EH (cell line): ENCODE measurements around the gene CXCL16.
"Not testable (repeated sequence)": the region's sequence is repeated elsewhere in the genome, so short reads cannot be mapped to it uniquely, and the experiment has no call there.

Experiments
- DNase-seq: peaks from one replicate; pipeline ENCODE4 v3.0.0-alpha.2; 2015; ENCODE audit warnings: low read depth

The CXCL16 gene

DNA sequence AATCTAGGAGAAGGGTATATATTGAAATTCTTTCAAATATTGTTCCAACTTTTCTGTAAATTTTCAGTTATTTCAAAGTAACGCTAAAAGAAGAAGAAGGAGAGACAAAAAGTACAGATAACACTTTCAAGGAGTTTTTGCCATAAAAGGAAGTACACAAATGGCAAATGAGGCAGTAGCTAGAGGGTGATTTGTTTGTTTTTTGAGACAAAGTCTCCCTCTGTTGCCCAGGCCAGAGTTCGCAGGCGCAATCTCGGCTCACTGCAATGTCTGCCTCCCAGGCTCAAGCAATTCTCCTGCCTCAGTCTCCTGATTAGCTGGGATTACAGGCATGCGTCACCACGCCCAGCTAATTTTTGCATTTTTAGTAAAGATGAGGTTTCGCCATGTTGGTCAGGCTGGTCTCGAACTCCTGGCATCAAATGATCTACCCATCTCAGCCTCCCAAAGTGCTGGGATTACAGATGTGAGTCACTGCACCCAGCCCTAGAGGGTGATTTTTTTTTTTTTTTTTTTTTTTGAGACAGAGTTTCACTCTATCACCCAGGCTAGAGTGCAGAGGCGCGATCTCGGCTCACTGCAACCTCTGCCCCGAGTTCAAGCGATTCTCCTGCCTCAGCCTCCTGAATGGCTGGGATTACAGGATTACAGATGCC, 40.2 kb downstream of the CXCL16 start:
- not testable (repeated sequence) for DNase-seq

DNA sequence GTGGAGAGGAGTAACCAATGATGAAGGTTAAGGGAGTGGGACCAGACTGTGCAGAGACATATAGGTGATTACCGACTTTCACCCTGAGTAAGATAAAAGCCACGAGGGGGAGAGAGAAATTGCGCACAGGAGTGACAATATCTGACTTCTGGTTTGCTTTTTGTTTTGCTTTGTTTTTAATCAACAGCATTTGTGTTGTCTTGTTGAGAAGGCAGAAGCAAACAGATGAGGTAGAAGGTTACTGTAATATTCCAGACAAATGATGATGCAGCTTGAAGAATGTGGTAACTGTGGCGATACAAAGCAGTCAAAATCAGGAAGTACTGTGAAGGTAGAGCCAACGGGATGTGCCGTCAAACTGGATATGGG, 43.3 kb downstream of the CXCL16 start:
- no peak for DNase-seq

DNA sequence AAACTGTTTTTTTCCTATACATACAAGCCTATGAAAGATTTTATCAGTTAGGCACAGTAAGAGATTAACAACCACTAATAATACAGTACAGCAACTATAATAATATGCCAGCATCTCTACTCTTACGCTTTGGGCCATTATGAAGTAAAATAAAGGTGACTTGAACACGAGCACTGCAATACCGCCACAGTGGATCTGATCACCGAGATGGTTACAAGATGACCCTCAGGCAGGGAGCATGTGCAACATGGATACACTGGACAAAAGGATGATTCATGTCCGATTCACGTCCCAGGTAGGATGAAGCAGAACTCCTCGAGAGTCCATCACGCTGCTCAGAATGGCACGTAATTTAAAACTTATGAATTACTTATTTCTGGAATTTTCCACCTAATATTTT, 46.3 kb downstream of the CXCL16 start:
- no peak for DNase-seq

DNA sequence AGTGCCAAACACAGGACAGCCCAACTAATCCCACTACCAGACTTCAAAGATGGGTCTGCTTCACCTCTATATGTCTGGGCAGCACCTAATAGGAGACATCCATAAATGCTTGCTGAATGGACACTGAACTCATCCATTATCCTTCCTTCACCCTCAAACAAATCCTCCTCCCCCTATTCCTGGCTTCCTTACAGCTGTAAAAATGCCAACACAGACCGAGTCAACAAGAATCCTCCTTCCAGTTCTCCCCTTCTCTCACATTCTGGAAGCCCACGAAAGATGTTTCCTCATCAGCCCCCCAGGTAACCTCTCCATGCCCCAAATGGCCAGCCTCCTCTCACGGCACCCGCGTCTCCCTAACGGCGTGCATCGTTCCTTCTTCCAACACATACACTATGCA, 48.0 kb downstream of the CXCL16 start:
- peak; percentile 25 for DNase-seq

DNA sequence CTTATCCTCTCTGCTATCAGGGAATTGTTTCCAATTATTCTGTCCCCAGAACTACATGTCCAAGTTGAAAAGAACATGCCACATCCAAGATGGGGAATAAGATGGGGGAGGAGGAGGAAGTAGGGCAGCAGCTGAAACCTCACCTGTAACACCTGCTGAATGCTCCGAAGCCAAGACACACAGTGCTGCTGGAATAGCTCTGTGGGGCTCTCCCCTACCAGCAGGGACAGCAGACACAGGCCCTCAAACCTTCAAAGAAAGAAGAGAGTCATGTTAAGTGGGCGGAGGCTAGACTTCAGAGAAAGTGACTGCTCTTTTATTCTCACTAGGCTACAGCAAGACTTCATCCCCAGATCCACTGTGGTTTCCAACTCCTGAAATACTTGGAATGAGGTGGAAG, 49.0 kb downstream of the CXCL16 start:
- no peak for DNase-seq

DNA sequence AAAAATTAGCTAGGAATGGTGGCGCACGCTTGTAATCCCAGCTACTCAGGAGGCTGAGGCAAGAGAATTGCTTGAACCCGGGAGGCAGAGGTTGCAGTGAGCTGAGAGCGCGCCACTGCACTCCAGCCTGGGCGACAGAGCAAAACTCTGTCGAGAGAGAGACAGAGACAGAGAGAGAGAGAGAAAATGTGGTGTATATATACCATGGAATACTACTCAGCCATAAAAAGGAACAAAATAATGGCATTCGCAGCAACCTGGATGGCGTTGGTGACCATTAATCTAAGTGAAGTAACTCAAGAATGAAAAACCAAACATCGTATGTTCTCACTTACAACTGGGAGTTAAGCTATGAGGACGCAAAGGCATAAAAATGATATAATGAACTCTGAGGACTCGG, 49.9 kb downstream of the CXCL16 start:
- DNase-seq: not testable (repeated sequence)

DNA sequence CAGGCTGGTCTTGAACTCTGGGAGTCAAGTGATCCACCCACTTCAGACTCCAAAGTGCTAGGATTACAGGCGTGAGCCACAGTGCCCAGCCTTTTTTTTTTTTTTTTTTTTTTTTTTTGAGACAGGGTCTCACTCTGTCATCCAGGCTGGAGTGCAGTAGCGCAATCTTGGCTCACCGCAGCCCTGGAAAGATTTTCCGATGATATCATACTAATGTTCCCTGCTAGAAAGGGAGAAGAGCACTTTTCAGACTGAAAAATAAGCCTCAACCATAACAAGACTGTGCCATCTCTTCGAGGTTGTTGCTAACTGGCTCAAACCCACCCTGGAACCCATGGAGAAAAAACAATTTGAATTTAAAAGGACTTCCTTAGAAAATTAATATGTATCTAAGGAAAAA, 56.0 kb downstream of the CXCL16 start:
- not testable (repeated sequence) for DNase-seq
